ENCODE measurements around the gene CNGA4.

CNGA4 gene

GRCh38 chr11:6238902-6239301 lies at the start of gene CNGA4:
Gene CNGA4 (plus strand): TSS chr11:6239089. CDS start chr11:6239207, 118 bp downstream.
- DNase-seq (ENCODE audit: low read depth in 3 of 3) = no peak

- no peak for DNase-seq (ENCODE audit: low read depth in 3 of 3)
Observed at GRCh38 chr11:6191742-6192141, 47.1 kb upstream of the CNGA4 start.

DNA sequence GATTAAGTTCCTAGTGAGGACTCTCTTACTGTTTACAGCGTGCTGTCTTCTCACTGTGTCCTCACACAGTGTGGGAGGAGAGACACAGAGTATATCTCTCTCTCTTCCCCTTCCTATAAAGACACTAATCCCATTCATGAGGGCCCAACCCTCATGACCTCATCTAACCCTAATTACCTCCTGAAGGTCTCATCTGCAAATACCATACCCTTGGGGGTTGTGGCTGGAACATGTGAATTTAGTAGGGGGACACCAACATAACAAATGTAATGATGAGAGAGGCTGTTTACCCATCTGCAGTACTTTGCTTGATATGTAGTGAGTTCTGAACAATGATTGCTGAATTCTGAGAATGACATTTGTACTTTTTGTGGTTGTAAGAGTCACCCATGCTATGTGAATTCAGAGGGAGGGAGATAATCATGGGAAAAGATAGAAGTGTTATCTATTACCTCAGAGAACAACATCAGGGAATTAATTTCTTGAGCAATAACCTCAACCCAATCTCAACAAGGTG lies 44.8 kb upstream of the CNGA4 start:
- DNase-seq (ENCODE audit: low read depth in 3 of 3) = no peak

GRCh38 chr11:6196396-6196795 lies 42.5 kb upstream of the CNGA4 start:
- DNase-seq (ENCODE audit: low read depth in 3 of 3) = no peak

GRCh38 chr11:6197466-6198200 lies 41.3 kb upstream of the CNGA4 start:
- DNase-seq (ENCODE audit: low read depth in 3 of 3) = no peak

DNA sequence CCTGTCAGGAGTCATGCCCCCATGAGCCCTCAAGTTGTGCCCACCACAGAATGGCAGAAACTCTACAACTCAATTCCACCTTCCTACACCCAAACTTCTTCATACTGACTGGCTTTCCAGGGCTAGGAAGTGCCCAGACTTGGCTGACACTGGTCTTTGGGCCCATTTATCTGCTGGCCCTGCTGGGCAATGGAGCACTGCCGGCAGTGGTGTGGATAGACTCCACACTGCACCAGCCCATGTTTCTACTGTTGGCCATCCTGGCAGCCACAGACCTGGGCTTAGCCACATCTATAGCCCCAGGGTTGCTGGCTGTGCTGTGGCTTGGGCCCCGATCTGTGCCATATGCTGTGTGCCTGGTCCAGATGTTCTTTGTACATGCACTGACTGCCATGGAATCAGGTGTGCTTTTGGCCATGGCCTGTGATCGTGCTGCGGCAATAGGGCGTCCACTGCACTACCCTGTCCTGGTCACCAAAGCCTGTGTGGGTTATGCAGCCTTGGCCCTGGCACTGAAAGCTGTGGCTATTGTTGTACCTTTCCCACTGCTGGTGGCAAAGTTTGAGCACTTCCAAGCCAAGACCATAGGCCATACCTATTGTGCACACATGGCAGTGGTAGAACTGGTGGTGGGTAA lies 39.6 kb upstream of the CNGA4 start, which contains the start of gene OR52W1:
Gene OR52W1 (plus strand): TSS at position 51 of the 637 bp plus-strand sequence. CDS start 0 bp downstream, at position 51.
- DNase-seq (ENCODE audit: low read depth in 3 of 3) = no peak

GRCh38 chr11:6200975-6201374 lies 37.9 kb upstream of the CNGA4 start:
- no peak for DNase-seq (ENCODE audit: low read depth in 3 of 3)

DNA sequence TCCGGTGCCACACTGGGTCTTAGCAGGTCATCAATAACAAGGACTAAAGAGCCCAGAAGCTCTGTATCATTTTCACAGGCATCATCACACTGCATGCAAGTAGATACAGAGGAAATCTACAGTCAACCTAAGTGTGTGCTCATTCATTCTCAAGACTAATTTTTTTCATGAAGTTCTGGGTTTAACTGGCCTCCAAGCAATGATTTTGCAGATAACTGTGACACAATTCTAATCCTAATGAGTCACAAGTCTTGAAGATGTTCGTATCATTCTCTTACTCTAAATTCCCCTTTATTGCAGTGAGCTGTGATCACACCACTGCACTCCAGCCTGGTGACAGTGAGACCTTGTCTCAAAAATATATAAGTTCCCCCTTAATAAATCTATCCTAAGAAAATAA lies 37.4 kb upstream of the CNGA4 start:
- DNase-seq (ENCODE audit: low read depth in 3 of 3) = no peak

- DNase-seq (ENCODE audit: low read depth in 3 of 3) = no peak
Observed at GRCh38 chr11:6202041-6202440, 36.8 kb upstream of the CNGA4 start.

DNA sequence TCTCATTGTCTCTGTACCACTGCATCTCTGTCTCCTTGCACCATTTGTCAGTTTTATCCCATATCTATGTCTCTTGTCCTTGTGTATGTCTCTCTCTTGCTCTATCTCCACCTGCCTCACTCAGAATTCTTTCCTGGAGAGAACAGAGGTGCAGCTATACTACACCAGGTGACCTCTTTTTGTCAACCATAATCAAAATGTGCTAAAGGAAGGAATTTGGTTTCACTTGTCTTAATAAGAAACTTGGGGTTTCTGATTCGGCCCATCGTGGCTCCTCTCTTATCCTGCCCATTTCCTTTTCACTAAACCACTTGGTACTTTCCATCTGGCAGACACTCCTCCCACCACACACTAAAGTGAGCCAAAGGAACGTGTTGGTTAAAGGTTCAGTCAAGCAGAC lies 35.6 kb upstream of the CNGA4 start:
- DNase-seq (ENCODE audit: low read depth in 3 of 3) = peak in 1 of 3 experiments; percentile 6

DNA sequence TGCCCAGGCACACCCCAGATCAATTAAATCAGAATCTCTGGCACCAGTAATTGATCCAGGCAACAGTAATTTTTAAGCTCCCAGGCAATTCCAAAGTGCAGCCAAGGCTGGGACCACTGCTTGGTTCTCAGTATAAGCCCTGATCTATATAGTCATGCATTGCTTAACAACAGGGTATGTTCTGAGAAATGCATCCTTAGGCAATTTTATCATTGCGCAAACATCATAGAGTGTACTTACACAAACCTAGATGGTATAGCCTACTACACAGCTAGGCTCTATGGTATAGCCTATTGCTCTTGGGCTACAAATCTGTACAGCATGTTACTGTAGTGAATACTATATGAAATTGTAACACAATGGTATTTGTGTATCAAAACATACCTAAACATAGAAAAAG lies 34.2 kb upstream of the CNGA4 start:
- no peak for DNase-seq (ENCODE audit: low read depth in 3 of 3)

DNA sequence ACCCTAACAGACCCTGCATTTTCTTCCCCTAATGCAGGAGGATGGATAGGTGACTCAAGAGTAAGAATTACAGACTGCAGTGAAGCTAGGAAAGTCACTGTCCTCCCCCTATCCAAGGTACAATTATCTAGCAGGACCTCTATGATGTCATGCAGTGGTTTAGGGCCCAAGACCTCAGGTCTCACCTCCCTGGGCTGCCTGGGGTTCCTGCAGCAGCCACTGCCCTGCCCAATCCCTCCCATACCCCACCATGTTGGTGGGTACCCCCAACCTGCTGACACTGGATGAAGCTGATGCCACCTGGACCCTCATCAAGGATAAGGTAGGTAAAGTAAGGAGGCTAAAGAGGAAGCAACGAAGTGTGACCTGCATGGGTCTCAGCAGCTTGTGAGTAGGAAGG lies 33.5 kb upstream of the CNGA4 start, which contains the start of gene C11orf42:
Gene C11orf42 (plus strand): TSS at position 192 of the 400 bp plus-strand sequence. CDS start 59 bp downstream, at position 251.
- no peak for DNase-seq (ENCODE audit: low read depth in 3 of 3)

- no peak for DNase-seq (ENCODE audit: low read depth in 3 of 3)
Observed at GRCh38 chr11:6206456-6207180, 32.3 kb upstream of the CNGA4 start.

DNA sequence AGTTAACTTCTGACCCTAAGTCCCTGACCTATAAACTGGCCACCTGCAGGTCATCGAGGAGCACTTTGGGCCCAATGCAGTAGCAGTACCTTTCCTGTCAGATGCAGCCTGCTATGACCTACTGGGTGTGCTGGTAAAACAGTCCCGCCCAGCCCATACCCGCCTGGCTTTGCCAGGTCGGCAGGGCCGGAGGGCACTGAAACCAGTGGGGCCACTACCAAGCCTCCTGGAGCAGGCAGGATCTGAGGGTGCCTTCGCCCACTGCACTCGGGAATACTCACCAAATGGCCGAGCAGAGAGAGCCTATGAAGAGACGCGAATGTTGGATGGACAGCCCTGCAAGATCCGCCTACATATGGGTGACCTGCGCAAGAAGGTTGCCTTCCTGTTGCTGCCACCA lies 29.1 kb upstream of the CNGA4 start:
- no peak for DNase-seq (ENCODE audit: low read depth in 3 of 3)

DNA sequence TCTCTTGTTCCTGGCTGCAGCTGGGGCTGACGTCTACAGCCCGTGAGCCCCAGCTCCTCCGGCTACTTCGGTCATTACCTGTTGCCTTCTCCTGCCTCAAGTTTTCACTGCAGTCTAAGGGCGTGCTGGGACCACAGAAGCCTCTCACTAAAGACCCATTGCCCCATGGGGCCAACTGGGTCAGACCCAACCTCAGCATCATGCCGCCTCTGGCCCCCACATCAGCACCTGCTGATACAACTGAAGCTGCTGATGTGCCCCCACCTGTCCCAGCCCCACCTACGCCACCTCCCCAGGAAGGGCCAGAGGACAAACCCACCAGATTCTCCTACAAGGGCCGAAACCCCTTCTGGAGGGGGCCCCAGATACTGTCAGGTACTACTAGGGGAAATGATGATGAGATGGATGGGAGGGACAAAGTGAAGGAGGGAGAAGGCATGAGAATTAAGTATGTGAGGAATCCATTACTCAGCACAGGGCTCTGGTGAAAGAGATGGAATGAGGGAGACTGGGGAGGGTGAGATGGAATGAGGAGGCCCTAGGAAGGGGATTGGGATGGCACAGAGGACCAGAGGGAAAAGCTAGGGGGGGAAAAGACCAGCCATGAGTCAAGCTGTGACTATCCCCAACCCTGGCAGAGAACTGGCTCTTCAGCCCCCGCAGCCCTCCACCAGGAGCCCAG lies 28.5 kb upstream of the CNGA4 start:
- DNase-seq (ENCODE audit: low read depth in 3 of 3) = no peak

DNA sequence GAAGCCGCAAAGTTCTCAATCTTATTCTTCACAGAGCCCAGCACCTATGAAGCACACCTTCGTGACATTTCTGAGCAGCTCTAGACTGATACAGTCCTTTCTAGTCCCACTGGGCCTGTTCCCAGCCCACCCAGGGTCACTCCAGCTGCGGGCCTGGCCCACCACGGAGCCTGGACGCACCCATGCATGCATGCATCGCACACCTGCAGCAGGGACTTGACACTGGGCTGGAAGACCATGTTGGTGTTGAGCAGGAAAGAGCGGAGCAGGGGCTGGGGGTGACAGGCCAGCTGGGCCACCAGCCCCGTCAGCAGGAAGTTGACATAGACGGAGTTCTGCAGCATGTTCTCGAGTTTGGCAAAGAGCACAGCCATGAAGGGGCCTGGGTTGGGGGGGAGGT lies 24.4 kb upstream of the CNGA4 start:
- no peak for DNase-seq (ENCODE audit: low read depth in 3 of 3)

GRCh38 chr11:6216501-6216900 lies 22.4 kb upstream of the CNGA4 start:
- DNase-seq (ENCODE audit: low read depth in 3 of 3) = no peak

DNA sequence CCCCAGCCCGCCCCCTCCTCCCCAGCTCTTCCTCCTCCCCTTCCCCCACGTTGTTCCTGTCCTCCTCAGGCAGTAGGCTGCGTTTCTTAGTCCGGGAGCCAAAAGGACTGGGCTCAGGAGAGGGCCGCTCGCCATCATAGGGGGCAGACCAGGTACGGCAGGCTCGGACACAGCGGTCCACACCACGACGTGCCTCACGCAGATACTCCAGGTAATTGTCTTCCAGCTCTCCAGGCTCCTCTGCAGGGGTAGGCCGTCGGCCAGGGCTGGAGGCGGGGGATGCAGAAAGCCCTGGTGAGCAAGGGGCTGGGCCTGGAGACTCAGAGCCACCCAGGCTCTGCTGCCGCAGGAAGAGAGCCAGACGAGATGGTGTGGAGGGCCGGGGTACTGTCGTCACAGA lies 21.2 kb upstream of the CNGA4 start:
- no peak for DNase-seq (ENCODE audit: low read depth in 3 of 3)

- DNase-seq (ENCODE audit: low read depth in 3 of 3) = no peak
Observed at GRCh38 chr11:6219359-6219758, 19.5 kb upstream of the CNGA4 start.

DNA sequence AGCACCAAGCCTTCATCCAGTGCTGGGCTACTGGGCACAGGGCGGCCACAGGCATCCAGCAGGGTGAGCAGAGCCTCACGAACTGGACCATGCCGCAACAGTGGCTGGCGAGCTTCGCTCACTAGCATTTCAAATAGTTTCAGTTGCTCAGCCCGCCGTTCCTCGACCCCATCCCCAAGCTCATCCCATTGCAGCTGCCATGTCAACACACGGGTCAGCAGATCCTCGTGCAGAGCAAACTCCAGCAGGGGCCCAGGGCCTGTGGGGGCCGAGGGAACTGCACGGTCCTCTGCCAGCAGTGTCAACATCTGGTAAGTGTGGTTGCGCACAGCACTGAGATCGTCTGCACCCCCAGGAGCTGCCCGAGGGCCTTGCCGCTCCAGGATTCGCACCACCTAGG lies 15.0 kb upstream of the CNGA4 start:
- no peak for DNase-seq (ENCODE audit: low read depth in 3 of 3)

GRCh38 chr11:6224421-6224820 lies 14.5 kb upstream of the CNGA4 start:
- no peak for DNase-seq (ENCODE audit: low read depth in 3 of 3)

- no peak for DNase-seq (ENCODE audit: low read depth in 3 of 3)
Observed at GRCh38 chr11:6225024-6225423, 13.9 kb upstream of the CNGA4 start.

Data from stimulated activated CD4-positive, alpha-beta T cell treated with anti-CD3 and anti-CD28 coated beads, TNF-alpha, amount 100 ng/mL, for 24 hours (primary cell).